OCI-LY3 (cell line): Measurements from ENCODE around the gene TSPYL6.

ENCODE experiments used
- H2AFZ ChIP-seq: fragments of 200-600, 300-600 bp; shearing (Covaris generic); 2 replicates; pipeline ENCODE4 v1.6.0; 2014; ENCODE audit warnings: antibody characterized with exemption, low read depth, low read length
- H3K27ac ChIP-seq: fragments of 200-600, 300-600 bp; sonication (generic); 2 replicates; pipeline ENCODE4 v1.5.1; 2014; ENCODE audit warnings: mild to moderate bottlenecking, low read length, moderate library complexity, mixed read lengths
- H3K27me3 ChIP-seq: fragments of 200-600, 300-600 bp; sonication (generic); 2 replicates; pipeline ENCODE4 v1.6.1; 2014; ENCODE audit warnings: low read depth, low read length, mixed read lengths
- H3K36me3 ChIP-seq: fragments of 200-600, 300-600 bp; sonication (generic); replicated peaks from 2 replicates; pipeline ENCODE3; 2014; ENCODE audit warnings: low read depth, low read length, mixed read lengths
- H3K4me1 ChIP-seq: fragments of 300-600, 200-600 bp; sonication (generic); 2 replicates; pipeline ENCODE4 v1.6.1; 2014; ENCODE audit warnings: low read length, mixed read lengths
- H3K4me2 ChIP-seq: fragments of 200-600, 300-600 bp; sonication (generic); 2 replicates; pipeline ENCODE4 v1.6.1; 2014; ENCODE audit warnings: low read length, mixed read lengths
- H3K4me3 ChIP-seq: fragments of 300-600, 200-600 bp; sonication (generic); 2 replicates; pipeline ENCODE4 v1.5.1; 2014; ENCODE audit warnings: antibody characterized with exemption, mild to moderate bottlenecking, low read length, moderate library complexity
- H3K79me2 ChIP-seq: fragments of 300-600, 200-600 bp; shearing (Covaris generic); 2 replicates; pipeline ENCODE4 v1.6.1; 2014; ENCODE audit warnings: mild to moderate bottlenecking, low read length, mixed read lengths
- H3K9ac ChIP-seq: fragments of 300-600, 200-600 bp; shearing (Covaris generic); 2 replicates; pipeline ENCODE4 v1.6.0; 2014; ENCODE audit warnings: mild to moderate bottlenecking, low read length, moderate library complexity
- H3K9me3 ChIP-seq: fragments of 200-600, 300-600 bp; shearing (Covaris generic); 2 replicates; pipeline ENCODE4 v1.6.1; 2014; ENCODE audit warnings: low read length, mixed read lengths; ENCODE audit not compliant: insufficient read depth
- H4K20me1 ChIP-seq: fragments of 200-600, 300-600 bp; sonication (generic); 2 replicates; pipeline ENCODE4 v1.6.1; 2016; ENCODE audit warnings: low read length, mixed read lengths; ENCODE audit not compliant: insufficient read depth
- EZH2phosphoT487 ChIP-seq: fragments of 200-600 bp; shearing (Covaris generic); IDR thresholded peaks from 2 replicates; pipeline ENCODE4 v1.6.1; 2018; ENCODE audit warnings: antibody characterized with exemption, mixed run types, low read depth
- TF ChIP-seq, protein P1 (sequence below): fragments of 200-600, 300-600 bp; sonication (generic); IDR thresholded peaks from 2 replicates; pipeline ENCODE4 v1.5.1; 2014; ENCODE audit warnings: antibody characterized with exemption, low read length, low read depth

The TSPYL6 gene

DNA sequence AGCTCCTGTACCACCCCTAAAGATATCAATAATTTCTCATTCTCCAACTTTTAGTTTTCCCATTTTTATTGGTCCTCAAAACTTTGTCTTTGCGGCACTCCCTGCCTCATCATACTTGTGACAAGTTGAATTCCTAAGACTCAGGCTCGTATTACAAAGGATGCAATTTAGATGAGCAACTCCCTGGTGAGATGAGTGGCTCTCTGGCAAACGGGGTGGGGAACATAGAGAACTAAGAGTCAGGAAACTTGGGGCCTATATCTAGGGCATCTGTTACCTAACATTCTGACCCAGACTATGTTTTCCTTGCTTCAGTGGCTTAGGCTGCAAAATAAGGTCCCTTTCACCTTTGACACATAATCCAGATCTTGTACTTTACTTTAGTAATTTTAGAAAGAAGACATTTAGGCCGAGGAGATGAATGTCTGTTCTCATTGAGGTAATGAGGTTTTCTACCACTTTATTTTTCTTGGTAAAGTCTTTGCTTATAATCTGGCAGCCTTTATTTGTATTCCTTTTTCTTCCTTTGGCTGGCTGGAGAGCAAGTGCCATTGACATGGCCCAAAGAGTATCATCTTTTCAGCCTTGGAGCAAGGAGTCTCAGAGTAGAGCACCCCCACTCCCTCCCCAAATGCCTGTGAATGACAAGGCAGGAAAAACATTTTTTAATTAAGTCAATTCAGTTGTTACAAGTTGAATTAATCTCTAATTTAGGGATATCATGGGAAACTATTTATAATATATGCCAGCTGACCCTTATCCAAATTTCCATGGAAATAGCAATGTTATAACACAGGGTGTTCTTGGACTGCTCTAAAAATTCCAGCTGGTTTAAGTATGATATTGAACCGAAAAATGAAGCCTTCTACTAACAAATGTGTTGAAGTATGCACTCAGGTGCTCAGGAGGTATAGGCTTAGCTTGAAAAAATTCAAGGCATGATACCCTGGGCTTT lies 15.2 kb downstream of the TSPYL6 start:
- Histone ChIP-seq H3K27me3 (no peaks in the 10 kb centered on the region), H3K4me2 (no peak overlapping the region), H3K9me3 (no peaks in the 10 kb centered on the region), H3K9ac (no peak overlapping the region), H3K4me1 (no peaks in the 10 kb centered on the region), H3K79me2 (no peaks in the 10 kb centered on the region), H2AFZ (no peak overlapping the region), H3K36me3 (no peaks in the 10 kb centered on the region), H4K20me1 (no peaks in the 10 kb centered on the region), H3K4me3 (no peak overlapping the region), H3K27ac (no peak overlapping the region)
- TF ChIP-seq, protein P1, sequence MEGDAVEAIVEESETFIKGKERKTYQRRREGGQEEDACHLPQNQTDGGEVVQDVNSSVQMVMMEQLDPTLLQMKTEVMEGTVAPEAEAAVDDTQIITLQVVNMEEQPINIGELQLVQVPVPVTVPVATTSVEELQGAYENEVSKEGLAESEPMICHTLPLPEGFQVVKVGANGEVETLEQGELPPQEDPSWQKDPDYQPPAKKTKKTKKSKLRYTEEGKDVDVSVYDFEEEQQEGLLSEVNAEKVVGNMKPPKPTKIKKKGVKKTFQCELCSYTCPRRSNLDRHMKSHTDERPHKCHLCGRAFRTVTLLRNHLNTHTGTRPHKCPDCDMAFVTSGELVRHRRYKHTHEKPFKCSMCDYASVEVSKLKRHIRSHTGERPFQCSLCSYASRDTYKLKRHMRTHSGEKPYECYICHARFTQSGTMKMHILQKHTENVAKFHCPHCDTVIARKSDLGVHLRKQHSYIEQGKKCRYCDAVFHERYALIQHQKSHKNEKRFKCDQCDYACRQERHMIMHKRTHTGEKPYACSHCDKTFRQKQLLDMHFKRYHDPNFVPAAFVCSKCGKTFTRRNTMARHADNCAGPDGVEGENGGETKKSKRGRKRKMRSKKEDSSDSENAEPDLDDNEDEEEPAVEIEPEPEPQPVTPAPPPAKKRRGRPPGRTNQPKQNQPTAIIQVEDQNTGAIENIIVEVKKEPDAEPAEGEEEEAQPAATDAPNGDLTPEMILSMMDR = no peak
- TF ChIP-seq EZH2phosphoT487 = no peak

DNA sequence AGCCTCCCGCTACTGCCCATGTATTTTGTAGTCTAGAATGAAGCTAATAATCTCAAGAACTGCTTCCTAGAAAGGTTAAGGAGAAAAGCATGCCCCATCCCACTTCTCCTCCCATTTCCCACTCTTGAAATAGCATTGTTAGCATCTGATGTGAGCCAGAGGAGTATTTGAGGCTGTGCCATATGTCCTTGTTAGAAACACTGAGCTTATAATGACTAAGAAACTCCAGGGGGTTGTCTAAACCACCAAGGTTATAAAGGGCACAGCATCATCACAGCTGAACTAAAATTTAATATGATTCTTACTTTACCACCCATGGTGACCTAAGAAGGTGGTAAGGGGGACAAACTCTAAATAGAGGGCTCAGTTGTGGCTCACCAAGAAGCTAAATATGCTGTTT lies 16.6 kb downstream of the TSPYL6 start:
- Histone ChIP-seq H3K79me2 (no peaks in the 10 kb centered on the region), H3K9ac (no peak overlapping the region), H3K4me3 (no peak overlapping the region), H3K27me3 (no peaks in the 10 kb centered on the region), H4K20me1 (no peaks in the 10 kb centered on the region), H3K36me3 (no peaks in the 10 kb centered on the region), H3K4me1 (no peaks in the 10 kb centered on the region), H3K9me3 (no peaks in the 10 kb centered on the region), H3K4me2 (no peak overlapping the region), H2AFZ (no peak overlapping the region), H3K27ac (no peak overlapping the region)
- TF ChIP-seq EZH2phosphoT487 = no peak
- TF ChIP-seq, protein P1 = no peak

DNA sequence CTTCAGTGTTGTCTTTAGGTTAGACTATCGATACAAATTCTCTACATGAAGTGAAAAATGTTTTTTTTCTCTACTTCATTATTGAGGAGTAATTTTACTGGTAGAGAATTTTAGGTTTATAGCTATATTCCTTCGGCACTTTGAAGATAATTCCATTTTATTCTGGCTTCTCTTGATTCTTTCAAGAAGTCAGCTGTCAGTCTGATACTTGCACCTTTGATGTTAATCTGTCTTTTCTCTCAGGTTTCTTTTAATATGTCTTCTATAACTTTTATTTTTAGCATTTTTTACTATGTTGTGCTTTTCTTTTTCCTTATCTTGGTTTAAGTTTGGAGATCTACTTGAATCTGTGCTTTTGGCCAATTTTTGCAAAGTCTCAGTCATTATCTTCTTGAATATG lies 18.6 kb downstream of the TSPYL6 start:
- H3K9me3 ChIP-seq = no peaks in the 10 kb centered on the region
- H3K27me3 ChIP-seq = no peaks in the 10 kb centered on the region
- no peaks in the 10 kb centered on the region for H3K79me2 ChIP-seq
- no peak overlapping the region for H3K4me3 ChIP-seq
- H4K20me1 ChIP-seq = no peaks in the 10 kb centered on the region
- no peaks in the 10 kb centered on the region for H3K36me3 ChIP-seq
- no peak overlapping the region for H3K4me2 ChIP-seq
- H3K27ac ChIP-seq = no peak overlapping the region
- H3K9ac ChIP-seq = no peak overlapping the region
- no peak overlapping the region for H2AFZ ChIP-seq
- no peaks in the 10 kb centered on the region for H3K4me1 ChIP-seq
- TF ChIP-seq EZH2phosphoT487 = no peak
- TF ChIP-seq, protein P1 = no peak

DNA sequence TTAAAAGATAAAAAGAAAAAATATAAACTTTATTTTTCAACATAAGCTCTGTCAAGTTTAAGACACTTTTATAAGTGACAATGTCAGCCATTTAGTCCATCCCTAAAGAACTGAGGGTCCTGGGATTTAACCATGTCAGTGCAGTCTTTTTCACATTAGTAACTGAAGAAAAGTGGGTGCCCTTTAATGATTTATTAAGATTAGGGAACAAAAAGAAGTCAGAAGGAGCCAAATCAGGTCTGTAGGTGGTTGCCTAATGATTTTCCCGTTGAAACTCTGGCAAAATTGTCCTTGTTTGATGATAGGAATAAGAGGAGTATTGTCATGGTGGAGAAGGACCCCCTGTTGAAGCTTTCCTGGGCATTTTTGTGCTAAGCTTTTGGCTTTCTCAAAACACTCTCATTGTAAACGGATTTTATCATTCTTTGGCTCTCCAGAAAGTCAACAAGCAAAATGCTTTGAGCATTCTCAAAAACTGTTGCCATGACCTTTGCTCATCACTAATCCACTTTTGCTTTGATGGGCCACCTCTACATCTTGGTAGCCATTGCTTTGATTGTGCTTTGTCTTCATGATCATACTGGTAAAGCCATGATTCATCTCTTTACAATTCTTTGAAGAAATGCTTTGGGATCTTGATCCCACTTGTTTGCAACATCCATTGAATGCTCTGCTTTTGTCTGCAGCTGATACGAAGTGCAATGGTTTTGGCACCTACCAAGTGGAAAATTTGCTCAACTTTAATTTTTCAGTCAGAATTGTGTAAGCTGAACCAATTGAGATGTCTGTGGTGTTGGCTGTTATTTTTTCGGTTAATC lies 22.0 kb downstream of the TSPYL6 start:
- Histone ChIP-seq H3K27ac (no peak overlapping the region), H3K27me3 (no peaks in the 10 kb centered on the region), H2AFZ (no peak overlapping the region), H3K4me1 (no peaks in the 10 kb centered on the region), H3K9ac (no peak overlapping the region), H4K20me1 (no peaks in the 10 kb centered on the region), H3K36me3 (no peaks in the 10 kb centered on the region), H3K4me2 (no peak overlapping the region), H3K4me3 (no peak overlapping the region), H3K9me3 (no peaks in the 10 kb centered on the region), H3K79me2 (no peaks in the 10 kb centered on the region)
- TF ChIP-seq, protein P1 = no peak
- no peak for TF ChIP-seq EZH2phosphoT487
